Choroid plexus epithelial cell (primary cell): ENCODE measurements around the gene CISH.

ENCODE experiments used
- DNase-seq: peaks from one replicate; pipeline ENCODE4 v3.0.0-alpha.2; 2010; ENCODE audit warnings: low read depth
- H3K4me3 ChIP-seq: 2 replicates; pipeline ENCODE4 v1.5.1; 2011; ENCODE audit warnings: low read depth, mild to moderate bottlenecking, control low read depth, low read length, moderate library complexity
- CTCF ChIP-seq: conservative IDR thresholded peaks from 2 replicates; pipeline ENCODE4 v1.5.1; 2011; ENCODE audit warnings: low read depth, mild to moderate bottlenecking, control low read depth, inconsistent platforms, low read length, moderate library complexity

CISH gene

GRCh38 chr3:50650018-50650417, 38.4 kb upstream of the CISH start:
- no peak for TF ChIP-seq CTCF
- no peak for DNase-seq

GRCh38 chr3:50649451-50649931, 37.9 kb upstream of the CISH start:
- no peak for DNase-seq
- no peak for TF ChIP-seq CTCF
- no peak overlapping the region for H3K4me3 ChIP-seq

More at GRCh38 chr3:50650018-50650417, 38.4 kb upstream of the CISH start:
- H3K4me3 ChIP-seq: no peak overlapping the region

- no peak overlapping the region for H3K4me3 ChIP-seq
- no peak for TF ChIP-seq CTCF
- no peak for DNase-seq
Measured at GRCh38 chr3:50648944-50649343, 37.4 kb upstream of the CISH start.

GRCh38 chr3:50648313-50648712, 36.7 kb upstream of the CISH start:
- no peak overlapping the region for H3K4me3 ChIP-seq
- no peak for DNase-seq
- TF ChIP-seq CTCF: no peak

- TF ChIP-seq CTCF: no peak
- H3K4me3 ChIP-seq: no peak overlapping the region
- DNase-seq: no peak
Measured at GRCh38 chr3:50645378-50645777, 33.8 kb upstream of the CISH start.

- no peak for TF ChIP-seq CTCF
- DNase-seq: no peak
- H3K4me3 ChIP-seq: no peak overlapping the region
Measured at GRCh38 chr3:50644561-50644960, 33.0 kb upstream of the CISH start.

GRCh38 chr3:50642382-50642781, 30.8 kb upstream of the CISH start:
- DNase-seq: no peak
- TF ChIP-seq CTCF: no peak
- H3K4me3 ChIP-seq: no peak overlapping the region
